NOMO-1 (cell line): ENCODE results near the gene KLF18.
"Not testable (repeated sequence)": the region's sequence is repeated elsewhere in the genome, so short reads cannot be mapped to it uniquely, and the experiment has no call there.

ENCODE experiments used
- DNase-seq, 2 experiments: peaks; one replicate each; lab custom pipeline; 2025; ENCODE audit not compliant: unreplicated experiment in 2 of 2; lab: John Stamatoyannopoulos, UW

The KLF18 gene

GRCh38 chr1:44129616-44130500 is 11.6 kb downstream of the KLF18 start:
- no peak for DNase-seq

- DNase-seq, result no peak
Observed at GRCh38 chr1:44120398-44120949, 21.0 kb downstream of the KLF18 start.

GRCh38 chr1:44119525-44119924 is 21.9 kb downstream of the KLF18 start:
- no peak for DNase-seq

- DNase-seq, result no peak
Observed at GRCh38 chr1:44118682-44119081, 22.7 kb downstream of the KLF18 start, which contains the start of gene KLF17. TSS of gene KLF17 (plus strand) at chr1:44118821. CDS start at chr1:44118908, 87 bp downstream.

- not testable (repeated sequence) for DNase-seq
Observed at GRCh38 chr1:44117272-44117671, 24.2 kb downstream of the KLF18 start.

GRCh38 chr1:44114098-44114497 is 27.3 kb downstream of the KLF18 start:
- DNase-seq, result no peak

GRCh38 chr1:44113095-44113609 is 28.3 kb downstream of the KLF18 start:
- no peak for DNase-seq

- no peak for DNase-seq
Observed at GRCh38 chr1:44112486-44112885, 28.9 kb downstream of the KLF18 start.

- DNase-seq, result no peak
Observed at GRCh38 chr1:44111861-44112260, 29.6 kb downstream of the KLF18 start.

GRCh38 chr1:44110916-44111315 is 30.5 kb downstream of the KLF18 start:
- no peak for DNase-seq

- DNase-seq, result no peak
Observed at GRCh38 chr1:44108971-44109370, 32.5 kb downstream of the KLF18 start.

- DNase-seq, result no peak
Observed at GRCh38 chr1:44108241-44108640, 33.2 kb downstream of the KLF18 start.

- DNase-seq, result no peak
Observed at GRCh38 chr1:44105810-44106209, 35.6 kb downstream of the KLF18 start.

GRCh38 chr1:44103270-44104131 is 37.9 kb downstream of the KLF18 start:
- DNase-seq, result no peak

GRCh38 chr1:44101328-44101727 is 40.1 kb downstream of the KLF18 start:
- DNase-seq, result no peak

GRCh38 chr1:44100183-44100868 is 41.1 kb downstream of the KLF18 start:
- DNase-seq, result no peak

GRCh38 chr1:44094047-44094446 is 47.4 kb downstream of the KLF18 start:
- no peak for DNase-seq

GRCh38 chr1:44090429-44091252 is 50.8 kb downstream of the KLF18 start:
- DNase-seq, result no peak

- no peak for DNase-seq
Observed at GRCh38 chr1:44089371-44090048, 51.9 kb downstream of the KLF18 start.
